GM19455 (cell line): Measurements from ENCODE around the gene FOCAD.
A peak's percentile ranks its signal among the peaks of the same experiment; 100 is the strongest.
"Not testable (repeated sequence)": the region's sequence is repeated elsewhere in the genome, so short reads cannot be mapped to it uniquely, and the experiment has no call there.

Experiments
- ATAC-seq: cut with Tn5 transposase; IDR thresholded peaks from one replicate; pipeline ENCODE4 v1.9.1; 2021; ENCODE audit not compliant: unreplicated experiment

FOCAD gene

GRCh38 chr9:20671635-20672034 lies 12.4 kb upstream of the FOCAD start:
- ATAC-seq, result no peak

- ATAC-seq, result not testable (repeated sequence)
Observed at GRCh38 chr9:20673537-20673936, 10.5 kb upstream of the FOCAD start.

- no peak for ATAC-seq
Observed at GRCh38 chr9:20681467-20681866, 2.6 kb upstream of the FOCAD start.

GRCh38 chr9:20683351-20684034 lies 566 bp upstream of the FOCAD start:
- peak; percentile 5 for ATAC-seq

- no peak for ATAC-seq
Observed at GRCh38 chr9:20684875-20685696, 1.0 kb downstream of the FOCAD start.

- ATAC-seq, result no peak
Observed at GRCh38 chr9:20685769-20686168, 1.7 kb downstream of the FOCAD start.

- no peak for ATAC-seq
Observed at GRCh38 chr9:20689833-20690232, 5.8 kb downstream of the FOCAD start.

- ATAC-seq, result no peak
Observed at GRCh38 chr9:20692554-20692953, 8.5 kb downstream of the FOCAD start.

- no peak for ATAC-seq
Observed at GRCh38 chr9:20693068-20693467, 9.0 kb downstream of the FOCAD start.

- no peak for ATAC-seq
Observed at GRCh38 chr9:20694248-20694647, 10.2 kb downstream of the FOCAD start.

GRCh38 chr9:20697021-20697719 lies 13.1 kb downstream of the FOCAD start:
- no peak for ATAC-seq

- no peak for ATAC-seq
Observed at GRCh38 chr9:20698782-20699181, 14.7 kb downstream of the FOCAD start.

- ATAC-seq, result no peak
Observed at GRCh38 chr9:20701060-20701459, 17.0 kb downstream of the FOCAD start.

GRCh38 chr9:20702570-20702969 lies 18.5 kb downstream of the FOCAD start:
- no peak for ATAC-seq

- no peak for ATAC-seq
Observed at GRCh38 chr9:20703146-20703545, 19.1 kb downstream of the FOCAD start.

GRCh38 chr9:20707708-20708107 lies 23.6 kb downstream of the FOCAD start:
- ATAC-seq, result no peak

- ATAC-seq, result no peak
Observed at GRCh38 chr9:20713172-20713571, 29.1 kb downstream of the FOCAD start.

- no peak for ATAC-seq
Observed at GRCh38 chr9:20714442-20715415, 30.7 kb downstream of the FOCAD start.

GRCh38 chr9:20722221-20722620 lies 38.2 kb downstream of the FOCAD start:
- no peak for ATAC-seq

GRCh38 chr9:20725675-20726074 lies 41.6 kb downstream of the FOCAD start:
- no peak for ATAC-seq

- ATAC-seq, result no peak
Observed at GRCh38 chr9:20726144-20726543, 42.1 kb downstream of the FOCAD start.
